IMR-90 (cell line): ENCODE results near the gene KCMF1. TPM values are rescaled to one million over a fixed set of nuclear protein-coding genes. Genes with fewer than 3 reads are reported as not detected.

Experiments used
- ATAC-seq: fragments of 200-7000 bp; cut with Tn5 transposase; 2 replicates; pipeline ENCODE4 v1.9.1; 2020; ENCODE audit warnings: low read depth, mild to moderate bottlenecking, moderate library complexity
- BruUV-seq: library from RNA; stranded (reverse); fragments of 400-500 nt; replicated peaks from 2 replicates; lab custom pipeline; 2021; lab: Mats Ljungman, UMichigan
- CTCF ChIA-PET: fragments of 300-600 bp; formaldehyde crosslinking; extraction: SDS; loops from one replicate; lab custom pipeline; 2021; ENCODE audit warnings: antibody characterized with exemption; lab: Yijun Ruan, JAX
- POLR2A ChIA-PET: fragments of 300-600 bp; sonication (Branson Sonifier 250); formaldehyde crosslinking; loops from one replicate; lab custom pipeline; 2022; ENCODE audit warnings: antibody characterized with exemption; ENCODE audit not compliant: unreplicated experiment; lab: Charles Lee
- DNase-seq: peaks from one replicate; pipeline ENCODE4 v3.0.0; 2013
- H2AFZ ChIP-seq: replicated peaks from 2 replicates; pipeline ENCODE3; 2013; ENCODE audit warnings: low read length, mild to moderate bottlenecking; ENCODE audit not compliant: poor library complexity
- H2AK5ac ChIP-seq: 2 replicates; pipeline ENCODE4 v1.6.1; 2013; ENCODE audit warnings: low read depth, low read length, inconsistent platforms
- H2AK9ac ChIP-seq: replicated peaks from 2 replicates; pipeline ENCODE3; 2013; ENCODE audit warnings: mild to moderate bottlenecking, low read depth, low read length, moderate library complexity; ENCODE audit not compliant: poor library complexity
- H2BK120ac ChIP-seq: 2 replicates; pipeline ENCODE4 v1.6.1; 2013; ENCODE audit warnings: low read depth, low read length, inconsistent platforms
- H2BK15ac ChIP-seq: 3 replicates; pipeline ENCODE4 v1.6.1; 2013; ENCODE audit warnings: low read depth, low read length, inconsistent platforms
- H2BK20ac ChIP-seq: 2 replicates; pipeline ENCODE4 v1.6.1; 2013; ENCODE audit warnings: low read depth, mild to moderate bottlenecking, inconsistent platforms, low read length, moderate library complexity
- H2BK5ac ChIP-seq: 2 replicates; pipeline ENCODE4 v1.6.1; 2013; ENCODE audit warnings: mild to moderate bottlenecking, low read depth, low read length, inconsistent platforms; ENCODE audit not compliant: poor library complexity, severe bottlenecking
- H3K14ac ChIP-seq: replicated peaks from 2 replicates; pipeline ENCODE4 v1.6.1; 2013; ENCODE audit warnings: low read depth, low read length, inconsistent platforms
- H3K18ac ChIP-seq: 2 replicates; pipeline ENCODE4 v1.6.1; 2013; ENCODE audit warnings: low read depth, low read length, control low read depth
- H3K23ac ChIP-seq: 2 replicates; pipeline ENCODE4 v1.6.1; 2013; ENCODE audit warnings: low read depth, low read length, inconsistent platforms
- H3K27ac ChIP-seq: 2 replicates; pipeline ENCODE4 v1.5.1; 2013; ENCODE audit warnings: mild to moderate bottlenecking, control low read depth, low read length; ENCODE audit not compliant: insufficient read depth
- H3K27me3 ChIP-seq: 2 replicates; pipeline ENCODE4 v1.6.1; 2013; ENCODE audit warnings: low read length; ENCODE audit not compliant: control insufficient read depth, insufficient read depth
- H3K36me3 ChIP-seq: 2 replicates; pipeline ENCODE4 v1.6.1; 2013; ENCODE audit warnings: low read length, mixed read lengths; ENCODE audit not compliant: control insufficient read depth, insufficient read depth
- H3K4ac ChIP-seq: 2 replicates; pipeline ENCODE4 v1.6.1; 2013; ENCODE audit warnings: low read depth, low read length, inconsistent platforms
- H3K4me1 ChIP-seq: 2 replicates; pipeline ENCODE4 v1.6.1; 2013; ENCODE audit warnings: low read length, mixed read lengths; ENCODE audit not compliant: control insufficient read depth, insufficient read depth
- H3K4me2 ChIP-seq: 2 replicates; pipeline ENCODE4 v1.6.1; 2013; ENCODE audit warnings: low read depth, mild to moderate bottlenecking, control low read depth, low read length, moderate library complexity
- H3K4me3 ChIP-seq: 2 replicates; pipeline ENCODE4 v1.5.1; 2013; ENCODE audit warnings: low read depth, mild to moderate bottlenecking, control low read depth, low read length, moderate library complexity; ENCODE audit not compliant: insufficient read depth
- H3K56ac ChIP-seq: 2 replicates; pipeline ENCODE4 v1.6.1; 2013; ENCODE audit warnings: low read length, inconsistent platforms; ENCODE audit not compliant: insufficient read depth; ENCODE audit errors: extremely low read depth
- H3K79me1 ChIP-seq, 2 experiments: 2 replicates each; pipeline ENCODE4 v1.6.1; 2013; ENCODE audit warnings: low read length in 2 of 2, inconsistent platforms in 1 of 2, low read depth in 1 of 2
- H3K9ac ChIP-seq: 2 replicates; pipeline ENCODE4 v1.6.1; 2013; ENCODE audit warnings: low read depth, low read length, control low read depth
- H3K9me1 ChIP-seq: 2 replicates; pipeline ENCODE4 v1.6.1; 2013; ENCODE audit warnings: low read length, inconsistent platforms; ENCODE audit not compliant: insufficient read depth
- H3K9me3 ChIP-seq: 2 replicates; pipeline ENCODE4 v1.6.1; 2013; ENCODE audit warnings: low read length; ENCODE audit not compliant: control insufficient read depth, insufficient read depth
- H4K20me1 ChIP-seq: 2 replicates; pipeline ENCODE4 v1.6.1; 2013; ENCODE audit warnings: low read length, inconsistent platforms; ENCODE audit not compliant: insufficient read depth
- H4K5ac ChIP-seq: 2 replicates; pipeline ENCODE4 v1.6.1; 2013; ENCODE audit warnings: mild to moderate bottlenecking, low read depth, low read length, control low read depth
- H4K8ac ChIP-seq, 2 experiments: 2 replicates each; pipeline ENCODE4 v1.6.1; 2013; ENCODE audit warnings: low read depth in 2 of 2, low read length in 2 of 2, control low read depth in 1 of 2, inconsistent platforms in 1 of 2
- H4K91ac ChIP-seq: 2 replicates; pipeline ENCODE4 v1.6.1; 2013; ENCODE audit warnings: low read depth, low read length, inconsistent platforms; ENCODE audit not compliant: insufficient read depth
- BHLHE40 ChIP-seq: fragments of 150-350 bp; IDR thresholded peaks from 2 replicates; pipeline ENCODE4 v1.6.1; 2016; ENCODE audit warnings: mild to moderate bottlenecking, low read depth, low read length
- CEBPB ChIP-seq: IDR thresholded peaks from 2 replicates; pipeline ENCODE4 v1.6.1; 2012; ENCODE audit warnings: low read depth, low read length, improper control_type of control experiment
- CHD1 ChIP-seq: IDR thresholded peaks from 2 replicates; pipeline ENCODE4 v1.6.1; 2012; ENCODE audit warnings: low read depth, low read length, improper control_type of control experiment
- FOS ChIP-seq: fragments of 150-350 bp; IDR thresholded peaks from 2 replicates; pipeline ENCODE4 v1.6.1; 2016; ENCODE audit warnings: low read depth, low read length
- MAZ ChIP-seq: IDR thresholded peaks from 2 replicates; pipeline ENCODE4 v1.6.1; 2012; ENCODE audit warnings: low read depth, mild to moderate bottlenecking, low read length, improper control_type of control experiment, moderate library complexity, borderline replicate concordance
- MXI1 ChIP-seq: IDR thresholded peaks from 2 replicates; pipeline ENCODE4 v1.6.1; 2012; ENCODE audit warnings: low read depth, mild to moderate bottlenecking, low read length, moderate library complexity, borderline replicate concordance
- POLR2A ChIP-seq: IDR thresholded peaks from 2 replicates; pipeline ENCODE4 v1.6.1; 2012; ENCODE audit warnings: mild to moderate bottlenecking, low read depth, low read length
- RCOR1 ChIP-seq: IDR thresholded peaks from 2 replicates; pipeline ENCODE4 v1.6.1; 2012; ENCODE audit warnings: mild to moderate bottlenecking, low read length, improper control_type of control experiment; ENCODE audit not compliant: insufficient replicate concordance
- RFX5 ChIP-seq: IDR thresholded peaks from 2 replicates; pipeline ENCODE4 v1.8.0; 2012; ENCODE audit warnings: low read depth, mild to moderate bottlenecking, low read length, moderate library complexity
- WGBS, 2 experiments: methylation state at CpG; one replicate each; pipeline versions ENCODE4 v1.1.5 to v1.1.7; 2013; ENCODE audit warnings: missing lambda C conversion rate in 2 of 2; ENCODE audit not compliant: insufficient read length in 1 of 2; ENCODE audit errors: extremely low coverage in 2 of 2; 5-methylcytosine and 5-hydroxymethylcytosine counted together
- dilution Hi-C: fragments of 300-500 bp; cut with HindIII; formaldehyde crosslinking; loops from one replicate; pipeline ENCODE4 v1.14.3; 2018; ENCODE audit warnings: low sequenced_read_pairs; ENCODE audit not compliant: unreplicated experiment
- in situ Hi-C: fragments of 300-500 bp; cut with MboI; formaldehyde crosslinking; loops from 3 replicates; pipeline ENCODE4 v1.14.3; 2019; ENCODE audit warnings: low sequenced_read_pairs, inconsistent platforms, mixed read lengths
- intact Hi-C: fragments of 100-400 bp; cut with micrococcal nuclease; formaldehyde crosslinking; loops from 2 replicates; pipeline ENCODE4 v1.10.0; 2022
- polyA plus RNA-seq, 3 experiments: library from polyadenylated mRNA; depleted of rRNA; stranded (reverse); fragments of >200 nt; gene quantifications; 2 replicates each; pipeline ENCODE4 v1.2.3, GENCODE V29; 2012; ENCODE audit warnings: low replicate concordance in 1 of 3
- total RNA-seq: library from RNA; depleted of rRNA; stranded (reverse); fragments of >200 nt; gene quantifications from 2 replicates; pipeline ENCODE4 v1.2.3, GENCODE V29; 2012
- TF ChIP-seq, protein P1 (sequence below): fragments of 150-350 bp; IDR thresholded peaks from 2 replicates; pipeline ENCODE4 v1.6.1; 2016; ENCODE audit warnings: low read depth, mild to moderate bottlenecking, low read length, moderate library complexity, borderline replicate concordance
- TF ChIP-seq, protein P2 (sequence below): fragments of 150-350 bp; IDR thresholded peaks from 2 replicates; pipeline ENCODE4 v1.6.1; 2017; ENCODE audit warnings: mild to moderate bottlenecking, antibody characterized with exemption, low read length, low read depth
- TF ChIP-seq, protein P3 (sequence below): conservative IDR thresholded peaks from 2 replicates; pipeline ENCODE4 v1.5.1; 2012; ENCODE audit warnings: mild to moderate bottlenecking, low read depth, low read length, improper control_type of control experiment

Gene KCMF1
- total and polyA plus RNA-seq, 2 of the 4 experiments (the other 2 are of a cell fraction): 49.9 to 108 TPM

DNA sequence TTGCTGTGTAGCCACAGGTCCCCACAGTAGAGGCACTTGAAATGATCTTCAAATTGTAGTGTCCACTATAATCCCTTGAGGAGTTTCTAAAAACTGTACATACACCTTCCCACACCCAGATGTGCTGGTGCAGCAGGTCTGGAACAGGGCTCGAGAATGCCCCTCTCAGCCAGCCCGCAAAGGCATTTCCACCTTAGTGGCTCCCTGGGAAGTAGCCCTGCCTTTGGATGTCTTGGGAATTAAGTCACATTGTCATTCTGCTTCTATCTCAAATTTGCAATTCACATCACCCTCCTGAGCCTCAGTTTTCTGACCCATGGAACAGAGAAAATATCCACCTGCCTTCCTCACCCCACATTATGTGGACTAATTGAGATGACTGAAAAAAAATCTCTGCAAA, 118.0 kb downstream of the KCMF1 start:
- no peak for ATAC-seq
- no peak overlapping the region for H3K27ac ChIP-seq
- H3K27me3 ChIP-seq: peaks cover 43% of the 10 kb centered on the region
- H3K79me1 ChIP-seq: no peaks in the 10 kb centered on the region
- ChIA-PET POLR2A (no interaction called here), CTCF (no interaction called here)
- H2BK15ac ChIP-seq: no peak overlapping the region
- H2AK9ac ChIP-seq: no peak overlapping the region
- H3K36me3 ChIP-seq: no peaks in the 10 kb centered on the region
- H2BK5ac ChIP-seq: no peak overlapping the region
- BruUV-seq: no TSS peak
- H2BK120ac ChIP-seq: no peak overlapping the region
- no peak overlapping the region for H2AFZ ChIP-seq
- no peak overlapping the region for H3K4me2 ChIP-seq
- H3K9me3 ChIP-seq: peaks cover 6% of the 10 kb centered on the region
- no peak overlapping the region for H2AK5ac ChIP-seq
- H3K4me1 ChIP-seq: no peaks in the 10 kb centered on the region
- in situ Hi-C loops: no loop called here
- no peak overlapping the region for H4K8ac ChIP-seq
- WGBS, 2 experiments: no CpG with 5 or more reads among the region's 2 CpGs
- intact Hi-C loops: no loop called here
- H4K20me1 ChIP-seq: no peaks in the 10 kb centered on the region
- no peak overlapping the region for H3K18ac ChIP-seq
- H3K4me3 ChIP-seq: no peak overlapping the region
- no peak for DNase-seq
- no peak overlapping the region for H3K14ac ChIP-seq
- no peak overlapping the region for H4K5ac ChIP-seq
- H4K91ac ChIP-seq: no peak overlapping the region
- H3K4ac ChIP-seq: no peak overlapping the region
- H3K9me1 ChIP-seq: no peaks in the 10 kb centered on the region
- H3K23ac ChIP-seq: no peak overlapping the region
- dilution Hi-C loops: no loop called here
- no peak overlapping the region for H3K56ac ChIP-seq
- TF ChIP-seq, protein P1, sequence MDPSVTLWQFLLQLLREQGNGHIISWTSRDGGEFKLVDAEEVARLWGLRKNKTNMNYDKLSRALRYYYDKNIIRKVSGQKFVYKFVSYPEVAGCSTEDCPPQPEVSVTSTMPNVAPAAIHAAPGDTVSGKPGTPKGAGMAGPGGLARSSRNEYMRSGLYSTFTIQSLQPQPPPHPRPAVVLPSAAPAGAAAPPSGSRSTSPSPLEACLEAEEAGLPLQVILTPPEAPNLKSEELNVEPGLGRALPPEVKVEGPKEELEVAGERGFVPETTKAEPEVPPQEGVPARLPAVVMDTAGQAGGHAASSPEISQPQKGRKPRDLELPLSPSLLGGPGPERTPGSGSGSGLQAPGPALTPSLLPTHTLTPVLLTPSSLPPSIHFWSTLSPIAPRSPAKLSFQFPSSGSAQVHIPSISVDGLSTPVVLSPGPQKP: no peak
- no peak for TF ChIP-seq MXI1
- no peak for TF ChIP-seq MAZ
- TF ChIP-seq BHLHE40: no peak
- no peak for TF ChIP-seq POLR2A
- TF ChIP-seq FOS: no peak
- no peak for TF ChIP-seq CHD1
- TF ChIP-seq, protein P2, sequence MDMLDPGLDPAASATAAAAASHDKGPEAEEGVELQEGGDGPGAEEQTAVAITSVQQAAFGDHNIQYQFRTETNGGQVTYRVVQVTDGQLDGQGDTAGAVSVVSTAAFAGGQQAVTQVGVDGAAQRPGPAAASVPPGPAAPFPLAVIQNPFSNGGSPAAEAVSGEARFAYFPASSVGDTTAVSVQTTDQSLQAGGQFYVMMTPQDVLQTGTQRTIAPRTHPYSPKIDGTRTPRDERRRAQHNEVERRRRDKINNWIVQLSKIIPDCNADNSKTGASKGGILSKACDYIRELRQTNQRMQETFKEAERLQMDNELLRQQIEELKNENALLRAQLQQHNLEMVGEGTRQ: no peak
- no peak for TF ChIP-seq RCOR1
- TF ChIP-seq RFX5: no peak
- no peak for TF ChIP-seq CEBPB
- TF ChIP-seq, protein P3, sequence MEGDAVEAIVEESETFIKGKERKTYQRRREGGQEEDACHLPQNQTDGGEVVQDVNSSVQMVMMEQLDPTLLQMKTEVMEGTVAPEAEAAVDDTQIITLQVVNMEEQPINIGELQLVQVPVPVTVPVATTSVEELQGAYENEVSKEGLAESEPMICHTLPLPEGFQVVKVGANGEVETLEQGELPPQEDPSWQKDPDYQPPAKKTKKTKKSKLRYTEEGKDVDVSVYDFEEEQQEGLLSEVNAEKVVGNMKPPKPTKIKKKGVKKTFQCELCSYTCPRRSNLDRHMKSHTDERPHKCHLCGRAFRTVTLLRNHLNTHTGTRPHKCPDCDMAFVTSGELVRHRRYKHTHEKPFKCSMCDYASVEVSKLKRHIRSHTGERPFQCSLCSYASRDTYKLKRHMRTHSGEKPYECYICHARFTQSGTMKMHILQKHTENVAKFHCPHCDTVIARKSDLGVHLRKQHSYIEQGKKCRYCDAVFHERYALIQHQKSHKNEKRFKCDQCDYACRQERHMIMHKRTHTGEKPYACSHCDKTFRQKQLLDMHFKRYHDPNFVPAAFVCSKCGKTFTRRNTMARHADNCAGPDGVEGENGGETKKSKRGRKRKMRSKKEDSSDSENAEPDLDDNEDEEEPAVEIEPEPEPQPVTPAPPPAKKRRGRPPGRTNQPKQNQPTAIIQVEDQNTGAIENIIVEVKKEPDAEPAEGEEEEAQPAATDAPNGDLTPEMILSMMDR: no peak
- H3K9ac ChIP-seq: no peak overlapping the region
- no peak overlapping the region for H2BK20ac ChIP-seq
